Activated CD8-positive, alpha-beta memory T cell treated with anti-CD3 and anti-CD28 coated beads, Interleukin-2, amount 50 U/mL, for 24 hours (primary cell): ENCODE measurements around the gene FBXL20.
"Not testable (repeated sequence)": the region's sequence is repeated elsewhere in the genome, so short reads cannot be mapped to it uniquely, and the experiment has no call there.

Experiments used
- DNase-seq: peaks from one replicate; pipeline ENCODE4 v3.0.0-alpha.2; 2020; ENCODE audit errors: extremely low read depth

FBXL20 gene

GRCh38 chr17:39250076-39250475, 151.3 kb downstream of the FBXL20 start:
- not testable (repeated sequence) for DNase-seq

GRCh38 chr17:39246274-39246673, 155.2 kb downstream of the FBXL20 start:
- DNase-seq, result no peak

- peak; percentile 66 for DNase-seq
Measured at GRCh38 chr17:39244600-39245570, 156.5 kb downstream of the FBXL20 start.

- no peak for DNase-seq
Measured at GRCh38 chr17:39244016-39244599, 157.3 kb downstream of the FBXL20 start.

GRCh38 chr17:39243155-39243554, 158.3 kb downstream of the FBXL20 start:
- DNase-seq, result no peak

- no peak for DNase-seq
Measured at GRCh38 chr17:39240631-39241030, 160.8 kb downstream of the FBXL20 start.

- DNase-seq, result no peak
Measured at GRCh38 chr17:39239640-39240314, 161.6 kb downstream of the FBXL20 start.

- peak; percentile 35 for DNase-seq
Measured at GRCh38 chr17:39238311-39238972, 163.0 kb downstream of the FBXL20 start.

- no peak for DNase-seq
Measured at GRCh38 chr17:39237586-39237985, 163.8 kb downstream of the FBXL20 start.

- DNase-seq, result no peak
Measured at GRCh38 chr17:39236981-39237441, 164.4 kb downstream of the FBXL20 start.

- DNase-seq, result no peak
Measured at GRCh38 chr17:39236450-39236927, 164.9 kb downstream of the FBXL20 start.

- DNase-seq, result no peak
Measured at GRCh38 chr17:39235555-39236449, 165.6 kb downstream of the FBXL20 start.

- DNase-seq, result no peak
Measured at GRCh38 chr17:39231591-39232551, 169.6 kb downstream of the FBXL20 start.

- no peak for DNase-seq
Measured at GRCh38 chr17:39231091-39231561, 170.3 kb downstream of the FBXL20 start.

GRCh38 chr17:39230361-39230760, 171.1 kb downstream of the FBXL20 start:
- no peak for DNase-seq

- no peak for DNase-seq
Measured at GRCh38 chr17:39229274-39229913, 172.0 kb downstream of the FBXL20 start.

- no peak for DNase-seq
Measured at GRCh38 chr17:39227364-39227919, 174.0 kb downstream of the FBXL20 start.

GRCh38 chr17:39225959-39226683, 175.3 kb downstream of the FBXL20 start:
- DNase-seq, result no peak
